ENCODE measurements around the gene XIRP1.

- TF ChIP-seq, protein P1, sequence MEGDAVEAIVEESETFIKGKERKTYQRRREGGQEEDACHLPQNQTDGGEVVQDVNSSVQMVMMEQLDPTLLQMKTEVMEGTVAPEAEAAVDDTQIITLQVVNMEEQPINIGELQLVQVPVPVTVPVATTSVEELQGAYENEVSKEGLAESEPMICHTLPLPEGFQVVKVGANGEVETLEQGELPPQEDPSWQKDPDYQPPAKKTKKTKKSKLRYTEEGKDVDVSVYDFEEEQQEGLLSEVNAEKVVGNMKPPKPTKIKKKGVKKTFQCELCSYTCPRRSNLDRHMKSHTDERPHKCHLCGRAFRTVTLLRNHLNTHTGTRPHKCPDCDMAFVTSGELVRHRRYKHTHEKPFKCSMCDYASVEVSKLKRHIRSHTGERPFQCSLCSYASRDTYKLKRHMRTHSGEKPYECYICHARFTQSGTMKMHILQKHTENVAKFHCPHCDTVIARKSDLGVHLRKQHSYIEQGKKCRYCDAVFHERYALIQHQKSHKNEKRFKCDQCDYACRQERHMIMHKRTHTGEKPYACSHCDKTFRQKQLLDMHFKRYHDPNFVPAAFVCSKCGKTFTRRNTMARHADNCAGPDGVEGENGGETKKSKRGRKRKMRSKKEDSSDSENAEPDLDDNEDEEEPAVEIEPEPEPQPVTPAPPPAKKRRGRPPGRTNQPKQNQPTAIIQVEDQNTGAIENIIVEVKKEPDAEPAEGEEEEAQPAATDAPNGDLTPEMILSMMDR (IDR thresholded peaks at IDR 0.05; ENCODE audit: low read depth, low read length, poor library complexity, severe bottlenecking): no peak
- TF ChIP-seq EZH2phosphoT487 (IDR thresholded peaks at IDR 0.05; ENCODE audit: borderline replicate concordance, low read length): no peak
Measured at GRCh38 chr3:39144748-39145380, 47.5 kb downstream of the XIRP1 start.

Measured in DOHH2 (cell line).